K562 (cell line): ENCODE results near the gene ERICH2.

Source experiments
- ARID1B ChIP-seq: fragments of 450-650 bp; IDR thresholded peaks from 2 replicates; pipeline ENCODE4 v1.6.1; 2016; ENCODE audit warnings: antibody characterized with exemption, mild to moderate bottlenecking, inconsistent platforms
- CBX8 ChIP-seq: fragments of 200-600 bp; sonication (generic); IDR thresholded peaks from 2 replicates; pipeline ENCODE4 v1.6.1; 2012; ENCODE audit warnings: borderline replicate concordance, mixed run types, low read depth, mild to moderate bottlenecking, moderate library complexity, mixed read lengths, low read length, control low read depth, inconsistent platforms; ENCODE audit not compliant: poor library complexity, severe bottlenecking; ENCODE audit errors: extremely low read depth
- CTCF ChIP-seq, 3 experiments: IDR thresholded peaks in 2 of 3; conservative IDR thresholded peaks in 1 of 3; 2 replicates each; pipeline ENCODE4 v1.5.1; 2011 to 2012; ENCODE audit warnings: low read length in 3 of 3, mild to moderate bottlenecking in 3 of 3, control low read depth in 2 of 3, improper control_type of control experiment in 1 of 3, inconsistent platforms in 1 of 3, low read depth in 1 of 3, mixed read lengths in 1 of 3, moderate library complexity in 1 of 3; ENCODE audit not compliant: insufficient read depth in 2 of 3
- HDAC2 ChIP-seq: fragments of 450-650 bp; IDR thresholded peaks from 2 replicates; pipeline ENCODE4 v1.6.1; 2016; ENCODE audit warnings: mild to moderate bottlenecking
- KAT2B ChIP-seq: IDR thresholded peaks from one replicate; pipeline ENCODE4 v1.6.1; 2012; ENCODE audit warnings: low read depth, mild to moderate bottlenecking, control low read depth, inconsistent platforms, low read length, moderate library complexity
- MAFG ChIP-seq: fragments of 450-650 bp; conservative IDR thresholded peaks from 2 replicates; pipeline ENCODE4 v1.6.1; 2016; ENCODE audit warnings: missing genetic modification characterization, missing compliant biosample characterization
- POLR2G ChIP-seq: fragments of 200-400 bp; formaldehyde crosslinking; IDR thresholded peaks from 2 replicates; pipeline ENCODE4 v1.6.1; 2017; ENCODE audit warnings: low read depth, mild to moderate bottlenecking, antibody characterized with exemption, low read length, moderate library complexity
- TAF1 ChIP-seq: IDR thresholded peaks from 2 replicates; pipeline ENCODE4 v1.6.1; 2011; ENCODE audit warnings: mild to moderate bottlenecking, low read length, moderate library complexity; ENCODE audit not compliant: insufficient read depth, control insufficient read depth, severe bottlenecking; ENCODE audit errors: extremely low read depth
- ZNF253 ChIP-seq: fragments of 250-450 bp; sonication (Bioruptor Pico); conservative IDR thresholded peaks from 2 replicates; pipeline ENCODE4 v1.6.1; 2021; ENCODE audit warnings: mild to moderate bottlenecking
- ZNF354B ChIP-seq: fragments of 250-450 bp; sonication (Bioruptor Pico); IDR thresholded peaks from 2 replicates; pipeline ENCODE4 v1.4.0; 2020
- TF ChIP-seq, protein P1 (sequence below): sonication (generic); formaldehyde crosslinking; IDR thresholded peaks from 2 replicates; pipeline ENCODE4 v1.8.0; 2022; ENCODE audit warnings: mild to moderate bottlenecking, missing genetic modification reagents

- TF ChIP-seq ARID1B (no peak), CTCF (IDR thresholded peaks at IDR 0.05 in 2 of 3, conservative IDR thresholded peaks at IDR 0.05 in 1 of 3; ENCODE audit: insufficient read depth in 2 of 3, low read depth in 1 of 3, low read length in 3 of 3) (no peak), MAFG (tag) (no peak), CBX8 (no peak), HDAC2 (no peak), ZNF354B (CRISPR knock-in tag) (no peak), ZNF253 (CRISPR knock-in tag) (no peak), TAF1 (no peak), KAT2B (no peak), POLR2G (no peak)
- TF ChIP-seq, protein P1, sequence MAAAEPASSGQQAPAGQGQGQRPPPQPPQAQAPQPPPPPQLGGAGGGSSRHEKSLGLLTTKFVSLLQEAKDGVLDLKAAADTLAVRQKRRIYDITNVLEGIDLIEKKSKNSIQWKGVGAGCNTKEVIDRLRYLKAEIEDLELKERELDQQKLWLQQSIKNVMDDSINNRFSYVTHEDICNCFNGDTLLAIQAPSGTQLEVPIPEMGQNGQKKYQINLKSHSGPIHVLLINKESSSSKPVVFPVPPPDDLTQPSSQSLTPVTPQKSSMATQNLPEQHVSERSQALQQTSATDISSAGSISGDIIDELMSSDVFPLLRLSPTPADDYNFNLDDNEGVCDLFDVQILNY (CRISPR knock-in tag): no peak
Observed at GRCh38 chr2:170830166-170830565, 60.0 kb downstream of the ERICH2 start.
